SH-SY5Y (cell line): ENCODE measurements around the gene HIVEP3.

Experiments
- GATA2 ChIP-seq: IDR thresholded peaks from 2 replicates; pipeline ENCODE4 v1.6.1; 2011; ENCODE audit warnings: mild to moderate bottlenecking, low read depth, low read length
- GATA3 ChIP-seq: IDR thresholded peaks from 2 replicates; pipeline ENCODE4 v1.6.1; 2011; ENCODE audit warnings: low read depth, mild to moderate bottlenecking, low read length, moderate library complexity

GRCh38 chr1:41837691-41838090, 81.0 kb downstream of the HIVEP3 start:
- TF ChIP-seq GATA2 (no peak), GATA3 (no peak)
